Panc1 (cell line): ENCODE measurements around the gene TBRG1. TPM values are rescaled to one million over a fixed set of nuclear protein-coding genes. Genes with fewer than 3 reads are reported as not detected.

Experiments used
- ATAC-seq: fragments of 200-7000 bp; cut with Tn5 transposase; 2 replicates; pipeline ENCODE4 v1.9.1; 2020; ENCODE audit warnings: mild to moderate bottlenecking, moderate library complexity
- BruUV-seq: library from RNA; stranded (reverse); fragments of 400-500 nt; replicated peaks from 2 replicates; lab custom pipeline; 2021; lab: Mats Ljungman, UMichigan
- CTCF ChIA-PET: fragments of 300-600 bp; sonication (Branson Sonifier 250); formaldehyde crosslinking; loops from one replicate; lab custom pipeline; 2022; ENCODE audit warnings: antibody characterized with exemption; lab: Charles Lee
- POLR2A ChIA-PET: fragments of 300-600 bp; sonication (Branson Sonifier 250); formaldehyde crosslinking; loops from one replicate; lab custom pipeline; 2022; ENCODE audit warnings: antibody characterized with exemption; lab: Charles Lee
- DNase-seq: peaks from one replicate; pipeline ENCODE4 v3.0.0-alpha.2; 2010; ENCODE audit warnings: low read depth, low spot score
- H3K27ac ChIP-seq: 2 replicates; pipeline ENCODE4 v1.5.1; 2011; ENCODE audit warnings: mild to moderate bottlenecking, low read length, inconsistent platforms
- H3K27me3 ChIP-seq: fragments of 200-500 bp; sonication (Bioruptor generic); 2 replicates; pipeline ENCODE4 v1.6.0; 2014; ENCODE audit warnings: low read length, inconsistent platforms; ENCODE audit not compliant: control insufficient read depth, insufficient read depth
- H3K36me3 ChIP-seq: fragments of 200-500 bp; sonication (Bioruptor generic); 2 replicates; pipeline ENCODE4 v1.5.1; 2014; ENCODE audit warnings: inconsistent platforms, mild to moderate bottlenecking, low read length, moderate library complexity; ENCODE audit not compliant: control insufficient read depth, insufficient read depth
- H3K4me1 ChIP-seq: 2 replicates; pipeline ENCODE4 v1.5.1; 2011; ENCODE audit warnings: inconsistent platforms, mild to moderate bottlenecking, low read length, moderate library complexity; ENCODE audit not compliant: control insufficient read depth, insufficient read depth
- H3K4me3 ChIP-seq, 2 experiments: 2 replicates each; pipeline ENCODE4 v1.5.1; 2011 to 2012; ENCODE audit warnings: low read depth in 2 of 2, low read length in 2 of 2, mild to moderate bottlenecking in 2 of 2, inconsistent platforms in 1 of 2, moderate library complexity in 1 of 2
- H3K9me3 ChIP-seq: fragments of 200-500 bp; sonication (Bioruptor generic); 2 replicates; pipeline ENCODE4 v1.5.1; 2014; ENCODE audit warnings: low read depth, mild to moderate bottlenecking, inconsistent platforms, low read length, moderate library complexity; ENCODE audit not compliant: control insufficient read depth, insufficient read depth
- CTCF ChIP-seq: fragments of 450-650 bp; IDR thresholded peaks from 2 replicates; pipeline ENCODE4 v1.5.1; 2017; ENCODE audit warnings: mild to moderate bottlenecking
- POLR2AphosphoS5 ChIP-seq: IDR thresholded peaks from 2 replicates; pipeline ENCODE4 v1.6.1; 2012; ENCODE audit warnings: mild to moderate bottlenecking, low read depth, low read length, moderate library complexity
- SIN3A ChIP-seq: IDR thresholded peaks from 2 replicates; pipeline ENCODE4 v1.6.1; 2012; ENCODE audit warnings: low read depth, mild to moderate bottlenecking, low read length, moderate library complexity, borderline replicate concordance; ENCODE audit not compliant: insufficient read depth
- TCF7L2 ChIP-seq: IDR thresholded peaks from 2 replicates; pipeline ENCODE4 v1.6.1; 2011; ENCODE audit warnings: mild to moderate bottlenecking, low read depth, low read length, inconsistent platforms
- in situ Hi-C: cut with HindIII; loops from 2 replicates; pipeline ENCODE4 v1.10.0; 2016; ENCODE audit warnings: low sequenced_read_pairs, low pct_unique_long_range_greater_than_20kb
- intact Hi-C: fragments of 100-400 bp; cut with micrococcal nuclease; formaldehyde crosslinking; loops from one replicate; pipeline ENCODE4 v1.10.0; 2022; ENCODE audit not compliant: unreplicated experiment
- total RNA-seq: library from RNA; stranded (reverse); gene quantifications from one replicate; pipeline ENCODE4 v1.2.1, GENCODE V29; 2021; ENCODE audit not compliant: unreplicated experiment
- TF ChIP-seq, protein P1 (sequence below), 2 experiments: IDR thresholded peaks; 2 replicates each; pipeline ENCODE4 v1.6.1; 2011 to 2012; ENCODE audit warnings: low read depth in 2 of 2, control low read depth in 1 of 2, low read length in 1 of 2, mild to moderate bottlenecking in 1 of 2, moderate library complexity in 1 of 2; ENCODE audit not compliant: insufficient read depth in 1 of 2

The TBRG1 gene
- total RNA-seq, 1 experiment from 2014 or later: 35.0 TPM

DNA sequence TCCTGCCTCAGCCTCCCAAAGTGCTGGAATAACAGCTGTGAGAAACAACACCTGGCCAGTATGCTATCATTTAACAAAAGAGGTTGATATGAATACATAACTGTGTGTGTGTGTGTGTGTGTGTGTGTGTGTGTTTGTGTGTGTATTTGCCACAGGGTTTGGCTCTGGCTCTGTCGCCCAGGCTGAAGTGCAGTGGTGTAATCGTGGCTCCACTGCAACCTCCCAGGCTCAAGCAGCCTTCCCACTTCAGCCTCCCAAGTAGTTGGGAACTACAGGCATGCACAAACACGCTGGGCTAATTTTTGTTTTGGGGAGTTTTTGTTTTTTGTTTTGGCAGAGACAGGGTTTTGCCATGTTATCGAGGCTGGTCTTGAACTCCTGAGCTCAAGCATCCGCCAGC lies 55.8 kb downstream of the TBRG1 start:
- no TSS peak for BruUV-seq
- no peaks in the 10 kb centered on the region for H3K27me3 ChIP-seq
- in situ Hi-C loops (no loop called here), intact Hi-C loops (no loop called here)
- TF ChIP-seq TCF7L2 (no peak), CTCF (no peak), POLR2AphosphoS5 (no peak), SIN3A (no peak)
- TF ChIP-seq, protein P1, sequence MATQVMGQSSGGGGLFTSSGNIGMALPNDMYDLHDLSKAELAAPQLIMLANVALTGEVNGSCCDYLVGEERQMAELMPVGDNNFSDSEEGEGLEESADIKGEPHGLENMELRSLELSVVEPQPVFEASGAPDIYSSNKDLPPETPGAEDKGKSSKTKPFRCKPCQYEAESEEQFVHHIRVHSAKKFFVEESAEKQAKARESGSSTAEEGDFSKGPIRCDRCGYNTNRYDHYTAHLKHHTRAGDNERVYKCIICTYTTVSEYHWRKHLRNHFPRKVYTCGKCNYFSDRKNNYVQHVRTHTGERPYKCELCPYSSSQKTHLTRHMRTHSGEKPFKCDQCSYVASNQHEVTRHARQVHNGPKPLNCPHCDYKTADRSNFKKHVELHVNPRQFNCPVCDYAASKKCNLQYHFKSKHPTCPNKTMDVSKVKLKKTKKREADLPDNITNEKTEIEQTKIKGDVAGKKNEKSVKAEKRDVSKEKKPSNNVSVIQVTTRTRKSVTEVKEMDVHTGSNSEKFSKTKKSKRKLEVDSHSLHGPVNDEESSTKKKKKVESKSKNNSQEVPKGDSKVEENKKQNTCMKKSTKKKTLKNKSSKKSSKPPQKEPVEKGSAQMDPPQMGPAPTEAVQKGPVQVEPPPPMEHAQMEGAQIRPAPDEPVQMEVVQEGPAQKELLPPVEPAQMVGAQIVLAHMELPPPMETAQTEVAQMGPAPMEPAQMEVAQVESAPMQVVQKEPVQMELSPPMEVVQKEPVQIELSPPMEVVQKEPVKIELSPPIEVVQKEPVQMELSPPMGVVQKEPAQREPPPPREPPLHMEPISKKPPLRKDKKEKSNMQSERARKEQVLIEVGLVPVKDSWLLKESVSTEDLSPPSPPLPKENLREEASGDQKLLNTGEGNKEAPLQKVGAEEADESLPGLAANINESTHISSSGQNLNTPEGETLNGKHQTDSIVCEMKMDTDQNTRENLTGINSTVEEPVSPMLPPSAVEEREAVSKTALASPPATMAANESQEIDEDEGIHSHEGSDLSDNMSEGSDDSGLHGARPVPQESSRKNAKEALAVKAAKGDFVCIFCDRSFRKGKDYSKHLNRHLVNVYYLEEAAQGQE (IDR thresholded peaks at IDR 0.05; ENCODE audit: insufficient read depth in 1 of 2, low read depth in 2 of 2, low read length in 1 of 2): no peak
- ChIA-PET CTCF (interaction anchor here (0.7 kb wide), 1 partner anchor 263 kb away, joined by 3 read pairs; no protein-coding TSS in a partner anchor), POLR2A (interaction anchor here (0.7 to 1.1 kb wide), 2 partner anchors 22 to 35 kb away, joined by 3 to 6 read pairs; no protein-coding TSS in a partner anchor)
- no peaks in the 10 kb centered on the region for H3K36me3 ChIP-seq
- H3K9me3 ChIP-seq: peaks cover 16% of the 10 kb centered on the region; the same call in 1 of the 2 replicates
- H3K4me1 ChIP-seq: peaks cover 6% of the 10 kb centered on the region
- H3K4me3 ChIP-seq: no peak overlapping the region
- H3K27ac ChIP-seq: no peak overlapping the region
- no peak for ATAC-seq
- DNase-seq: no peak

- Histone ChIP-seq H3K4me3 (no peak overlapping the region), H3K36me3 (no peaks in the 10 kb centered on the region), H3K9me3 (peaks cover 16% of the 10 kb centered on the region; the same call in 1 of the 2 replicates), H3K27ac (no peak overlapping the region), H3K4me1 (no peaks in the 10 kb centered on the region), H3K27me3 (no peaks in the 10 kb centered on the region)
- TF ChIP-seq CTCF (no peak), POLR2AphosphoS5 (no peak), SIN3A (no peak)
- TF ChIP-seq, protein P1 (IDR thresholded peaks at IDR 0.05; ENCODE audit: insufficient read depth in 1 of 2, low read depth in 2 of 2, low read length in 1 of 2): no peak
- POLR2A ChIA-PET: no interaction called here
- DNase-seq (no peak), ATAC-seq (no peak)
- CTCF ChIA-PET: no interaction called here
- BruUV-seq: no TSS peak
- intact Hi-C loops (no loop called here), in situ Hi-C loops (no loop called here)
Measured at GRCh38 chr11:124681421-124681820, 58.8 kb downstream of the TBRG1 start.
